Transverse colon (tissue), 3 donors: Measurements from ENCODE around the gene GNG7.

Experiments used
- POLR2A ChIP-seq: fragments of 450-650 bp; IDR thresholded peaks from one replicate; pipeline ENCODE4 v1.6.1; 2016; ENCODE audit warnings: antibody characterized with exemption, mild to moderate bottlenecking, moderate library complexity
- TF ChIP-seq, protein P1 (sequence below), 5 experiments: fragments of 200-600 bp in 3 of 5; fragments of 450-650 bp in 2 of 5; sonication (generic) in 3 of 5; IDR thresholded peaks; 1 replicate in 2 of 5; 2 replicates in 3 of 5; pipeline ENCODE4 v1.5.1; 2016 to 2017; ENCODE audit warnings: antibody characterized with exemption in 5 of 5, inconsistent platforms in 3 of 5, mild to moderate bottlenecking in 2 of 5, moderate library complexity in 1 of 5

DNA sequence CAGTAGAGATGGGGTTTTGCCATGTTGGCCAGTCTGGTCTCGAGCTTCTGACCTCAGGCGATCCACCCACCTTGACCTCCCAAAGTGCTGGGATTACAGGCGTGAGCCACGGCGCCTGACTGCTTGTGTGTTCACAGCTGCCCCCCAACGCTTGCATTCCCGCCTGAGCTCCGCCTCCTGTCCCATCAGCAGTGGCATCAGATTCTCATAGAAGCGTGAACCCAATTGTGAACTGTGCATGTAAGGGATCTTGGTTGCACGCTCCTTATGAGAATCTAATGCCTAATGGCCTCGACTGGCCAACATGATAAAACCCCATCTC, 150.7 kb downstream of the GNG7 start:
- TF ChIP-seq, protein P1, sequence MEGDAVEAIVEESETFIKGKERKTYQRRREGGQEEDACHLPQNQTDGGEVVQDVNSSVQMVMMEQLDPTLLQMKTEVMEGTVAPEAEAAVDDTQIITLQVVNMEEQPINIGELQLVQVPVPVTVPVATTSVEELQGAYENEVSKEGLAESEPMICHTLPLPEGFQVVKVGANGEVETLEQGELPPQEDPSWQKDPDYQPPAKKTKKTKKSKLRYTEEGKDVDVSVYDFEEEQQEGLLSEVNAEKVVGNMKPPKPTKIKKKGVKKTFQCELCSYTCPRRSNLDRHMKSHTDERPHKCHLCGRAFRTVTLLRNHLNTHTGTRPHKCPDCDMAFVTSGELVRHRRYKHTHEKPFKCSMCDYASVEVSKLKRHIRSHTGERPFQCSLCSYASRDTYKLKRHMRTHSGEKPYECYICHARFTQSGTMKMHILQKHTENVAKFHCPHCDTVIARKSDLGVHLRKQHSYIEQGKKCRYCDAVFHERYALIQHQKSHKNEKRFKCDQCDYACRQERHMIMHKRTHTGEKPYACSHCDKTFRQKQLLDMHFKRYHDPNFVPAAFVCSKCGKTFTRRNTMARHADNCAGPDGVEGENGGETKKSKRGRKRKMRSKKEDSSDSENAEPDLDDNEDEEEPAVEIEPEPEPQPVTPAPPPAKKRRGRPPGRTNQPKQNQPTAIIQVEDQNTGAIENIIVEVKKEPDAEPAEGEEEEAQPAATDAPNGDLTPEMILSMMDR (IDR thresholded peaks at IDR 0.05) = no peak
- no peak for TF ChIP-seq POLR2A
